Measurements from ENCODE around the gene SCAMP4. TPM values are rescaled to one million over a fixed set of nuclear protein-coding genes. Genes with fewer than 3 reads are reported as not detected.

Gene SCAMP4
- total RNA-seq, 1 donor from 2014 or later = 75.8 TPM

DNA sequence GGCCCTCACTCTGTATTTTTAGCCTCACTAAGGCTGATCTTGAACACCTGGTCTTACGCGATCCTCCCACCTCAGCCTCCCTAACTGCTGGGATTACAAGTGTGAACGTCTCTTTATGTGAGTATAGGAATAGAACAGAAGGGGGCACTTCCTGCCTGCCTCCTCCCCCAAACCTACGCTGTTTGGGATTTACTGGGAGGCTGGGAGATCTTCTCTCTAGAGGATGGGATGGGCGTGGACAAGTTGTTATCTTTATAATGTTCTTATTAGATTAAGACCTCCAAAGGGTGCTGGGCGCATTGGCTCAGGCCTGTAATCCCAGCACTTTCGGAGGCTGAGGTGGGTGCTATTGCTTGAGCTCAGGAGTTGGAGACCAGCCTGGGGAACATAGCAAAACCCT lies 32.9 kb downstream of the SCAMP4 start:
- no peak for TF ChIP-seq CTCF (IDR thresholded peaks at IDR 0.05)
- Mint-ChIP-seq H3K4me3 (ENCODE audit: unreplicated experiment) (no peak overlapping the region), H3K4me1 (ENCODE audit: unreplicated experiment) (peaks cover 10% of the 10 kb centered on the region), H3K9me3 (ENCODE audit: unreplicated experiment) (peaks cover 4% of the 10 kb centered on the region), H3K27ac (ENCODE audit: unreplicated experiment) (no peak overlapping the region), H3K27me3 (ENCODE audit: unreplicated experiment) (no peaks in the 10 kb centered on the region), H3K36me3 (ENCODE audit: unreplicated experiment) (no peaks in the 10 kb centered on the region)
- DNase-seq (ENCODE audit: extremely low spot score, unreplicated experiment) = no peak

- Mint-ChIP-seq H3K4me3 (ENCODE audit: unreplicated experiment) (peak within 1 kb of the TSS; percentile 84), H3K4me1 (ENCODE audit: unreplicated experiment) (peaks cover 21% of the 10 kb centered on the region), H3K27ac (ENCODE audit: unreplicated experiment) (peak within 1 kb of the TSS; percentile 96), H3K36me3 (ENCODE audit: unreplicated experiment) (no peaks in the 10 kb centered on the region), H3K9me3 (ENCODE audit: unreplicated experiment) (no peaks in the 10 kb centered on the region), H3K27me3 (ENCODE audit: unreplicated experiment) (no peaks in the 10 kb centered on the region)
- TF ChIP-seq CTCF (IDR thresholded peaks at IDR 0.05) = no peak
- no peak for DNase-seq (ENCODE audit: extremely low spot score, unreplicated experiment)
These were observed 36.2 kb downstream of the SCAMP4 start, which contains the start of gene CSNK1G2 for GRCh38 chr19:1941146-1942077. Gene CSNK1G2 (plus strand): TSS chr19:1941172. CDS start chr19:1969773, 28,601 bp downstream.

DNA sequence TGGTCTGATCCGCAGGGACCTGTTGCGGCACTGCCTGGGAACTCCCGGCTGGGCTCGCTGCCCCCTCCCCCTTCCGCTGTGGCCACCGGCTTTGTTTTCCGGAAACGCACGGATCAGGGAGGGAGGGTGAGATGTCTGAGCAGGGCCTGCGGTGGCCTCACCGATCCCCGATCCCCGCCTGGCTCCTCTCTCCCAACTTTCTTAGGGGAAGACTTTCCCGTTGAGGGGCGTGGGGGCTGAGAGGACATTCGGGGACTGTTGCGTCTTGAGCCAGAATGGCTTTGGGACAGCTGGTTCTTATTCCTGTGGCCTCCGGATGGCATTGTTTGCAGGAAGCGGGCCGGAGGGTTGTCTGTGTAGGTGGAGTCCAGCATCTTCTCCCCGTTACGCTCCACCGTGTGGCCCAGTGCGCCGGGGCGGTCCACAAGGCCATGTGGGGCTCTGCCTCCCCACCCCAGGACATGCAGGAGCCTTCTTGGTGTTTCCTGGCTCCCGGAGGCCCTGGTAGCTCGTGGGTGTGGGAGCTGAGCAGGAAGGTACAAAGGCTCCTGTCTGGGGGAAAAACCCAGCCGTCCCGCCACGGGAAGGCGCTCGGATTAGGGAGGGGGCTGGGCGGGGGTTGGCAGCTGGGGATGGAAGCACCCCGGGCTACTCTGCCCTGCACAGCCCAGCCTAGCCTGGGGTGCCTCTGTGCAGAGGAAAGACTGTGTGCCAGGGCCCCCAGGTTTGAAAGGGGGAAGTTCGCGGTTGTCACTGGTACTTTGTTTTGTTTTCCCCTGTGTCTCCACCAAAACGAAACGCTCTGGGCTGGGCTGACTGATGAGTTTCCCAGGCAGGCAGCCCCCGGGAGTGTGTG lies 37.1 kb downstream of the SCAMP4 start:
- peak overlapping the region; percentile 87 for H3K27ac Mint-ChIP-seq (ENCODE audit: unreplicated experiment)

DNA sequence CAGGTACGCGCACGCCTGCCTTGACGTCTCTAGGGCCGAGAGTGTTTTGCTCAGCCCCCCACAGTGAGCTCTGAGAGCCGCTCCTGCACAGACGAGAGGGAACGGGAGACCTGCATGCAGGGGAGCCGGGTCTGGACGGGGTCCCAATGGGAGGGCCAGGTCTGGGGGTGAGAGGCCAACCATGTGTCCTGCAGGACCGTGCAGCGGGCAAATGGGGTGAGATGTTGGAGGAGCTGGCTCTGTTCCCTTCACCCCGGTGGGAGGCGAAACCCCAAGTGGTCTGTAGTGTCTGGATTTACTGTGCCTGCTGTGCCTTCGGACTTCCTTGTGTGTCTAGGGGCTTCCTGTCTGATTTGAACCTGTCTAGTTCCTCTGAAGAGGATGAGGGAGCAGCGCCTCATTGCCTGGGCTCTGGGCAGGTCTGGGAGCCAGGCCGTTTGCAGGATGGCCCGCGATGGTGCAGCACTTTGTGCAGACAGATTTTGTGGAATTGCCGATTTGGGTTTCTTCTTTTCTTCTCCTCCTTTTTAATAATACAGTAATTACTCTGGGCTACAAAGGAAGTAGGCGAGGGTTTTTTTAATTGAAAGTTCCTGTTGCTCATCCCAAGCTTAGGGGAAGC lies 37.8 kb downstream of the SCAMP4 start:
- H3K4me3 Mint-ChIP-seq (ENCODE audit: unreplicated experiment) = peak overlapping the region; percentile 84
- H3K36me3 Mint-ChIP-seq (ENCODE audit: unreplicated experiment) = no peaks in the 10 kb centered on the region
- peaks cover 21% of the 10 kb centered on the region for H3K4me1 Mint-ChIP-seq (ENCODE audit: unreplicated experiment)
- peak overlapping the region; percentile 73 for H3K27ac Mint-ChIP-seq (ENCODE audit: unreplicated experiment)
- TF ChIP-seq CTCF (IDR thresholded peaks at IDR 0.05) = no peak
- H3K27me3 Mint-ChIP-seq (ENCODE audit: unreplicated experiment) = no peaks in the 10 kb centered on the region
- DNase-seq (ENCODE audit: extremely low spot score, unreplicated experiment) = no peak
- no peaks in the 10 kb centered on the region for H3K9me3 Mint-ChIP-seq (ENCODE audit: unreplicated experiment)

More for the DNA sequence above, 37.1 kb downstream of the SCAMP4 start:
- no peak for DNase-seq (ENCODE audit: extremely low spot score, unreplicated experiment)
- no peak for TF ChIP-seq CTCF (IDR thresholded peaks at IDR 0.05)
- Mint-ChIP-seq H3K36me3 (ENCODE audit: unreplicated experiment) (no peaks in the 10 kb centered on the region), H3K9me3 (ENCODE audit: unreplicated experiment) (no peaks in the 10 kb centered on the region), H3K4me3 (ENCODE audit: unreplicated experiment) (peak overlapping the region; percentile 84), H3K27me3 (ENCODE audit: unreplicated experiment) (no peaks in the 10 kb centered on the region), H3K4me1 (ENCODE audit: unreplicated experiment) (peaks cover 21% of the 10 kb centered on the region)

Measured in osteocyte (in vitro differentiated cells).